ENCODE data around the gene DEFB112. TPM values are rescaled to one million over a fixed set of nuclear protein-coding genes. Genes with fewer than 3 reads are reported as not detected.

Gene DEFB112
- total RNA-seq, 1 donor from 2014 or later, result not detected

DNA sequence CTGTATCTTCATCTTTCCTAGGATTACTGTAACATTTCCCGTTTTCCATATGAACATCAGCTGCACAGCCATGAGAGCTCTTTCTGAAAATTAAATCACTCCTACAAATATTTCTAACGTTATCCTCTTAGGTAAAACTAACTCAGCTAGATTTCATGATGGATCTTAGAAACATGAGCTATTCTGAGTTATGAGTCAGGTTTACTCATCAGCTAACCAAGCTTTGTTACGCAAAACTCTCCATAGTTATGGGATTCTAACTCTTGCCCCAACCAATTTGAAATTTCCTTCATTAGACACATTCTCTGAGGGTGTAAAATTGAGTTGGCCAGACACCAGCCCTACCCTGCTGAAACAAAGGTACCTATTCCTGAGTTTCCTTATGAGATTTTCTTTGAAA, 41.9 kb downstream of the DEFB112 start:
- DNase-seq (ENCODE audit: low spot score in 2 of 2) (no peak), FAIRE-seq (no peak)

DNA sequence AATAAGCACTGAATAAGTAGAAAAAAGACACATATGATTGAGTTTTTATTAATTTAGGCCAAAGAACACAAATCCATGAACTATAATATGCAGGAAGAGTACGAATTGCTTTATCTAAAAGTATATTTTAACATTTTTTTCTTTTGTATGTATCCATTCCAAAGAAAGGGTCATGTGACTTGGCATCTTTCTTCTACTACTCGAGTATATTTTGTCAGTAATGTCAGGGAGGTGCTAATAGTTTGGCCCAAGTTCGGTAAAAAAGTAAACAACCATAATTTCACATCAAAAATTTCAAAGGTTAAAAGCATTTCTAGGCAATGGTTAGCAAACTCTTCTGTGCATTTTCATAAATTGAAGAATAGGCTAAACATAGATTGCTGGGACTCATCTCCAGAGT, 46.6 kb downstream of the DEFB112 start:
- no peak for FAIRE-seq
- DNase-seq (ENCODE audit: low spot score in 2 of 2), result no peak

DNA sequence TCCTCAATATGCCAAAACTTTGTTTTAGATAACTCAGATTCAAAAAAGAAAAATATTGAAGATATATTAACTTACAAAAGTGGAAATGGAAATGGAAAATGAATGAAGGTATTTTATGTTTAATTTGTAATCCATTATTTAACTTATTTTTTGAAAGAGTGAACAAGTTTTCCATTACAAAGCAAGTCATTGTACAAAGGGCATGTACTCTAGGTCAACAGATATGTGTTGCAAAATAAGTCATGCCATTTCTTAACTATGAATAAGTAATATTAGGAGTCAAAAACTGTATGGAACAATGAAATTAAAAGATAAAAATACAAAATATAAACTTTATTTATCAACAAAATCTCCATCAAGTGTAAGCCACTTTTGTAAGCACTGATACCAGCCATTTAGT, 54.5 kb downstream of the DEFB112 start:
- no peak for DNase-seq (ENCODE audit: low spot score in 2 of 2)
- peak; percentile 19 for FAIRE-seq

Other genes starting within 250 kb of the DEFB112 start
- not detected for gene CRISP1, start 183.4 kb downstream of the DEFB112 start, total RNA-seq
- gene DEFB114, start 85.8 kb downstream of the DEFB112 start, total RNA-seq, result not detected
- not detected for gene DEFB113, start 80.3 kb downstream of the DEFB112 start, total RNA-seq
- not detected for gene DEFB110, start 27.9 kb downstream of the DEFB112 start, total RNA-seq

Data from frontal cortex (tissue), 4 donors.